ENCODE measurements around the gene MPC1.
"Not testable (repeated sequence)": the region's sequence is repeated elsewhere in the genome, so short reads cannot be mapped to it uniquely, and the experiment has no call there.

Gene MPC1

DNA sequence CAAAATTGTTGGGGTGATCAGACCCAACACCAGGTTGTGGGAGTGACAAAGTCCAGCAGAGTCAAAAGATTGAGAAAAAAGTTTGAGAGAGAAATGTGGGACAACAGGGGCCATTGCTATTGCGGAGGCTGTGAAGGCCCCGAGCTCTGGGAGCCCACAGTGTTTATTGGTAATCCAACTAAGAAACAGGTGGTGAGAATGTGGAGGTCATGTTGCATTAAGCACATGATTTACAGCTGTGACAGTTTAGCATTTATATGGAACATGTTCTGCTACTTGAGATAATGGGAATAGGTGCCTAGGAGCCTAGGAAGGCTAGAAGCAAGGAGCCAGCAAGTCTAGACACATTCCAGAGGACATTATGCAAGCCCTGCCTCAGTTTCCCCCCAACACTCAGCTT is 37.8 kb downstream of the MPC1 start:
- not testable (repeated sequence) for H2AFZ ChIP-seq (ENCODE audit: low read length, unreplicated experiment); H3K27ac ChIP-seq (ENCODE audit: low read depth, low read length); H3K4me3 ChIP-seq (ENCODE audit: low read depth, low read length); H3K36me3 ChIP-seq (ENCODE audit: insufficient read depth, low read length)
- peaks cover 11% of the 10 kb centered on the region for H3K27me3 ChIP-seq (ENCODE audit: insufficient read depth, low read length)
- peaks cover 24% of the 10 kb centered on the region for H3K79me2 ChIP-seq (ENCODE audit: control insufficient read depth, insufficient read depth, low read length, unreplicated experiment)
- peaks cover 10% of the 10 kb centered on the region for H3K4me1 ChIP-seq (ENCODE audit: control insufficient read depth, insufficient read depth, low read length, unreplicated experiment)

GRCh38 chr6:166344240-166344639 is 38.5 kb downstream of the MPC1 start:
- H2AFZ ChIP-seq (ENCODE audit: low read length, unreplicated experiment): no peak overlapping the region
- H3K4me3 ChIP-seq (ENCODE audit: low read depth, low read length): no peak overlapping the region
- no peaks in the 10 kb centered on the region for H3K36me3 ChIP-seq (ENCODE audit: insufficient read depth, low read length)
- H3K79me2 ChIP-seq (ENCODE audit: control insufficient read depth, insufficient read depth, low read length, unreplicated experiment): peaks cover 31% of the 10 kb centered on the region
- peaks cover 11% of the 10 kb centered on the region for H3K27me3 ChIP-seq (ENCODE audit: insufficient read depth, low read length)
- H3K4me1 ChIP-seq (ENCODE audit: control insufficient read depth, insufficient read depth, low read length, unreplicated experiment): peaks cover 12% of the 10 kb centered on the region
- no peak overlapping the region for H3K27ac ChIP-seq (ENCODE audit: low read depth, low read length)

- Histone ChIP-seq H3K36me3 (ENCODE audit: insufficient read depth, low read length) (no peaks in the 10 kb centered on the region), H2AFZ (ENCODE audit: low read length, unreplicated experiment) (peak overlapping the region; percentile 89), H3K4me1 (ENCODE audit: control insufficient read depth, insufficient read depth, low read length, unreplicated experiment) (peaks cover 12% of the 10 kb centered on the region), H3K27me3 (ENCODE audit: insufficient read depth, low read length) (peaks cover 11% of the 10 kb centered on the region), H3K4me3 (ENCODE audit: low read depth, low read length) (peak overlapping the region; percentile 89), H3K27ac (ENCODE audit: low read depth, low read length) (no peak overlapping the region), H3K79me2 (ENCODE audit: control insufficient read depth, insufficient read depth, low read length, unreplicated experiment) (peaks cover 42% of the 10 kb centered on the region)
Observed at GRCh38 chr6:166343150-166343487, 39.6 kb downstream of the MPC1 start.

GRCh38 chr6:166342349-166343149 is 40.2 kb downstream of the MPC1 start, which contains the start of gene SFT2D1:
Gene SFT2D1 (minus strand): TSS chr6:166342545. CDS start chr6:166342481, 64 bp downstream.
- Histone ChIP-seq H3K4me3 (ENCODE audit: low read depth, low read length) (peak within 1 kb of the TSS; percentile 89), H3K27me3 (ENCODE audit: insufficient read depth, low read length) (peaks cover 11% of the 10 kb centered on the region), H3K4me1 (ENCODE audit: control insufficient read depth, insufficient read depth, low read length, unreplicated experiment) (peaks cover 12% of the 10 kb centered on the region), H3K79me2 (ENCODE audit: control insufficient read depth, insufficient read depth, low read length, unreplicated experiment) (peaks cover 48% of the 10 kb centered on the region), H2AFZ (ENCODE audit: low read length, unreplicated experiment) (peak within 1 kb of the TSS; percentile 89), H3K27ac (ENCODE audit: low read depth, low read length) (peak within 1 kb of the TSS; percentile 30; the same call in 1 of the 2 replicates), H3K36me3 (ENCODE audit: insufficient read depth, low read length) (peaks cover 3% of the 10 kb centered on the region; the same call in 1 of the 2 replicates)

GRCh38 chr6:166341977-166342348 is 40.8 kb downstream of the MPC1 start:
- H3K4me1 ChIP-seq (ENCODE audit: control insufficient read depth, insufficient read depth, low read length, unreplicated experiment): peaks cover 12% of the 10 kb centered on the region
- peak overlapping the region; percentile 30; the same call in 1 of the 2 replicates for H3K27ac ChIP-seq (ENCODE audit: low read depth, low read length)
- H3K79me2 ChIP-seq (ENCODE audit: control insufficient read depth, insufficient read depth, low read length, unreplicated experiment): peaks cover 54% of the 10 kb centered on the region
- peaks cover 10% of the 10 kb centered on the region for H3K27me3 ChIP-seq (ENCODE audit: insufficient read depth, low read length)
- H3K4me3 ChIP-seq (ENCODE audit: low read depth, low read length): peak overlapping the region; percentile 89
- peak overlapping the region; percentile 83 for H2AFZ ChIP-seq (ENCODE audit: low read length, unreplicated experiment)
- H3K36me3 ChIP-seq (ENCODE audit: insufficient read depth, low read length): peaks cover 4% of the 10 kb centered on the region; the same call in 1 of the 2 replicates

- Histone ChIP-seq H3K27ac (ENCODE audit: low read depth, low read length) (no peak overlapping the region), H3K36me3 (ENCODE audit: insufficient read depth, low read length) (peaks cover 4% of the 10 kb centered on the region; the same call in 1 of the 2 replicates), H3K4me1 (ENCODE audit: control insufficient read depth, insufficient read depth, low read length, unreplicated experiment) (peaks cover 12% of the 10 kb centered on the region), H3K4me3 (ENCODE audit: low read depth, low read length) (peak overlapping the region; percentile 89), H2AFZ (ENCODE audit: low read length, unreplicated experiment) (no peak overlapping the region), H3K27me3 (ENCODE audit: insufficient read depth, low read length) (peaks cover 5% of the 10 kb centered on the region; the same call in 1 of the 2 replicates), H3K79me2 (ENCODE audit: control insufficient read depth, insufficient read depth, low read length, unreplicated experiment) (peaks cover 59% of the 10 kb centered on the region)
Observed at GRCh38 chr6:166341464-166341863, 41.3 kb downstream of the MPC1 start.

DNA sequence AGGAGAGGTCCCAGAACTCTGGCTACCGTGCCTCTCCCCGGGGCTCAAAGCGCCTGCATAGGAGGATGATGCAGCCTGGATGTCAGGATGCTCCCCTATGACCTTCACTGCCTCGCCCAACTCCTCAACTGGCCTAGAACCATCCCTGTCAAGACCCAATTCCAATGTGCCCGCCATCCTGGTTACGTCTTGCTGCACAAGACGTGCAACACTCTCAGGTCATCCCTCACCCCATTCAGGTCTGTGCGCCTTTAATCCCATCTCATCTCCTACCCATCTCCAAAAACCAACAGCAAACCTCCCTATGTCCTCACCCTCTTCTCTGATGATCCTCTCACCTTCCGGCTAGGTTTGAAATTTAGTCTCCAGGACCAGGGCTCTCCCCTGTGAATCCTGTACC is 43.9 kb downstream of the MPC1 start:
- Histone ChIP-seq H3K36me3 (ENCODE audit: insufficient read depth, low read length) (peaks cover 4% of the 10 kb centered on the region; the same call in 1 of the 2 replicates), H3K79me2 (ENCODE audit: control insufficient read depth, insufficient read depth, low read length, unreplicated experiment) (peaks cover 82% of the 10 kb centered on the region)

DNA sequence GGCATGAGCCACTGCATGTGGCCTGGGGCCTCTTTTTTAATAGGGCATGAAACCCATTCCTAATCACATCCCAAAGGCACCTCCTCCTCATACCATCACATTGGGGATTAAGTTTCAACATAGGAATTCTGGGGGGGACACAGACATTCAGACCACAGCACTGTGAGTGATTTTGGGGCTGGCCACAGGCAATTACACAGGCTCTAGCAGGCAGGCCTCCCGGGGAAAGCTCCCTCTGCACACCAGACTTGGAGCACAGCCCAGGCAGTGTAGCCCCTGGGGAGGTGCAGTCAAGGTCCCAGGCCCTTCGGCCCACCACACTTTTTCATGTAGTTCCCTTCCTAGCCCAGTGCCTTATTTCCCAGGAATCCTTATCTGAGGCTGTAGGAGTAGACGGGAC is 45.9 kb downstream of the MPC1 start:
- no peak overlapping the region for H3K27ac ChIP-seq (ENCODE audit: low read depth, low read length)
- no peak overlapping the region for H2AFZ ChIP-seq (ENCODE audit: low read length, unreplicated experiment)
- peaks cover 12% of the 10 kb centered on the region for H3K4me1 ChIP-seq (ENCODE audit: control insufficient read depth, insufficient read depth, low read length, unreplicated experiment)
- no peak overlapping the region for H3K4me3 ChIP-seq (ENCODE audit: low read depth, low read length)
- H3K27me3 ChIP-seq (ENCODE audit: insufficient read depth, low read length): no peaks in the 10 kb centered on the region
- H3K36me3 ChIP-seq (ENCODE audit: insufficient read depth, low read length): peaks cover 4% of the 10 kb centered on the region; the same call in 1 of the 2 replicates
- peaks cover 94% of the 10 kb centered on the region for H3K79me2 ChIP-seq (ENCODE audit: control insufficient read depth, insufficient read depth, low read length, unreplicated experiment)

More for the DNA sequence above, 43.9 kb downstream of the MPC1 start:
- H2AFZ ChIP-seq (ENCODE audit: low read length, unreplicated experiment): no peak overlapping the region
- peaks cover 12% of the 10 kb centered on the region for H3K4me1 ChIP-seq (ENCODE audit: control insufficient read depth, insufficient read depth, low read length, unreplicated experiment)
- H3K27me3 ChIP-seq (ENCODE audit: insufficient read depth, low read length): no peaks in the 10 kb centered on the region
- H3K27ac ChIP-seq (ENCODE audit: low read depth, low read length): no peak overlapping the region
- no peak overlapping the region for H3K4me3 ChIP-seq (ENCODE audit: low read depth, low read length)

DNA sequence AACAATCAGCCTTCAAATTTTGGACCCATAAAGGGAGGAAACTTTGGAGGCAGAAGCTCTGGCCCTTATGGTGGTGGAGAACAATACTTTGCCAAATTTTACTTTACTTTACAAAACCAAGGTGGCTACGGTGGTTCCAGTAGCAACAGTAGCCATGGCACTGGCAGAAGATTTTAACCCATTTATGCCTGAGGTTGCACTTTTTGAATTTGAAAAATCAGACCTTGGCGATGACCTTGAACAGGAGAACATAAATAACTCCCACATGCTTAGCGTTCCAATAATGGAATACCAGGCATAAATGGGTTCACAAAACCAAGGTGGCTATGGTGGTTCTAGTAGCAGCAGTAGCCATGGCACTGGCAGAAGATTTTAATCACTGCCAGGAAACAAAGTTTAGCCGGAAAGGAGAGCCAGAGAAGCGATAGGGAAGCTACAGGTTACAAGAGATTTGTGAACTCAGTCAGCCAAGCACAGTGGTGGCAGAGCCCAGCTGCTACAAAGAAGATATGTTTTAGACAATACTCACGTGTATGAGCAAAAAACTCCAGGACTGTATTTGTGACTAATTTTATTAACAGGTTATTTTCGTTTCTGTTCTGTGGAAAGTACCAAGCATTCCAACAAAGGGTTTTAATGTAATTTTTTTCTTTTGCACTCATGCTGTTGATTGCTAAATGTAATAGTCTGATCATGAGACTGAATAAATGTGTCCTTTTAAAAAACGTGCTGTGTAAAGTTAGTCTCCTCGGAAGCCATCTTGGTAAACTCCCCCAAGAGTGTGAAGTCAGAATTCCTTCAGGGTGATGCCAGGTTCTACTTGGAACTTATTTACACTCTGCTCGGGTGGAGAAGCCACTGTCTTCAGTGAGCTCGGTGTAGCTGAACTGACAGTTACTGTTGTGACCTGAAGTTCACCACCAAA is 47.1 kb downstream of the MPC1 start:
- H3K36me3 ChIP-seq (ENCODE audit: insufficient read depth, low read length): peaks cover 4% of the 10 kb centered on the region; the same call in 1 of the 2 replicates
- peaks cover 9% of the 10 kb centered on the region for H3K4me1 ChIP-seq (ENCODE audit: control insufficient read depth, insufficient read depth, low read length, unreplicated experiment)
- H3K27ac ChIP-seq (ENCODE audit: low read depth, low read length): no peak overlapping the region
- H2AFZ ChIP-seq (ENCODE audit: low read length, unreplicated experiment): no peak overlapping the region
- peaks cover 90% of the 10 kb centered on the region for H3K79me2 ChIP-seq (ENCODE audit: control insufficient read depth, insufficient read depth, low read length, unreplicated experiment)
- H3K27me3 ChIP-seq (ENCODE audit: insufficient read depth, low read length): no peaks in the 10 kb centered on the region
- no peak overlapping the region for H3K4me3 ChIP-seq (ENCODE audit: low read depth, low read length)

GRCh38 chr6:166334878-166335277 is 47.9 kb downstream of the MPC1 start:
- no peak overlapping the region for H2AFZ ChIP-seq (ENCODE audit: low read length, unreplicated experiment)
- peaks cover 4% of the 10 kb centered on the region; the same call in 1 of the 2 replicates for H3K36me3 ChIP-seq (ENCODE audit: insufficient read depth, low read length)
- H3K4me1 ChIP-seq (ENCODE audit: control insufficient read depth, insufficient read depth, low read length, unreplicated experiment): peaks cover 1% of the 10 kb centered on the region
- H3K79me2 ChIP-seq (ENCODE audit: control insufficient read depth, insufficient read depth, low read length, unreplicated experiment): peaks cover 88% of the 10 kb centered on the region
- H3K27ac ChIP-seq (ENCODE audit: low read depth, low read length): no peak overlapping the region
- no peaks in the 10 kb centered on the region for H3K27me3 ChIP-seq (ENCODE audit: insufficient read depth, low read length)
- no peak overlapping the region for H3K4me3 ChIP-seq (ENCODE audit: low read depth, low read length)

All from ACC112 (cell line).